NT2/D1 (cell line): ENCODE data around the gene LPP.

Experiments used
- SUZ12 ChIP-seq: IDR thresholded peaks from 2 replicates; pipeline ENCODE4 v1.6.1; 2011; ENCODE audit not compliant: insufficient read length, insufficient read depth; ENCODE audit errors: extremely low read depth
- ZNF274 ChIP-seq: IDR thresholded peaks from 2 replicates; pipeline ENCODE4 v1.6.1; 2011; ENCODE audit warnings: mild to moderate bottlenecking, low read depth, low read length

DNA sequence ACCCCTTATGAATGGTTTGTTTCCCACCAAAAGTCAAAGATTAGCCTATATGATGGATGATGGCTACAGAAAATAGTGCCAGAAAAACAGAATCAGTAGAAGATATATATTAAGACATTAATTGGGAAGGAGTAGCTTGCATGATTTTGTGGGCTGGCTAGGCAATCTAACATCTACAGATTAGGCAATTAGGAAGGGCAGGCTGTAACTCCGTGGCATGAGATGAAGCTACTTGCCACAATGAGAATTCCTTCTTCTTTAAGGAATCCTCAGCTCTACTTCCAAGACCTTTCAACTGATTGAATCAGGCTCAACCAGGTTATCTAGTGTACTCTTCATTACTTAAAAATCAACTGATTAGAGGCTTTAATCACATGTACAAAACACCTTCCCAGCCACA, 426.7 kb downstream of the LPP start:
- no peak for TF ChIP-seq ZNF274
- no peak for TF ChIP-seq SUZ12
